Adipocyte (in vitro differentiated cells): Measurements from ENCODE around the gene AHCYL2.

ENCODE experiments used
- DNase-seq: peaks from one replicate; pipeline ENCODE4 v3.0.0-alpha.2; 2015; ENCODE audit warnings: low read depth
- H3K27me3 ChIP-seq: replicated peaks from 2 replicates; pipeline ENCODE4 v1.7.0; 2013; ENCODE audit warnings: mild to moderate bottlenecking, low read length, moderate library complexity; ENCODE audit not compliant: control insufficient read depth, insufficient read depth
- H3K36me3 ChIP-seq: 2 replicates; pipeline ENCODE4 v1.7.0; 2013; ENCODE audit warnings: low read length, mild to moderate bottlenecking, moderate library complexity; ENCODE audit not compliant: control insufficient read depth, insufficient read depth, severe bottlenecking
- H3K4me1 ChIP-seq: 2 replicates; pipeline ENCODE4 v1.7.0; 2013; ENCODE audit warnings: mild to moderate bottlenecking, low read length, moderate library complexity; ENCODE audit not compliant: control insufficient read depth, insufficient read depth
- H3K4me3 ChIP-seq: 2 replicates; pipeline ENCODE4 v1.7.0; 2013; ENCODE audit warnings: mild to moderate bottlenecking, low read length, moderate library complexity
- H3K9ac ChIP-seq: 2 replicates; pipeline ENCODE4 v1.7.0; 2013; ENCODE audit warnings: mild to moderate bottlenecking, low read length, moderate library complexity
- H3K9me3 ChIP-seq: 2 replicates; pipeline ENCODE4 v1.7.0; 2013; ENCODE audit warnings: mild to moderate bottlenecking, low read length, moderate library complexity; ENCODE audit not compliant: control insufficient read depth

The AHCYL2 gene

GRCh38 chr7:129376778-129377700 lies 152.2 kb downstream of the AHCYL2 start:
- no peaks in the 10 kb centered on the region for H3K27me3 ChIP-seq
- no peak overlapping the region for H3K9ac ChIP-seq
- no peaks in the 10 kb centered on the region for H3K4me1 ChIP-seq
- no peak for DNase-seq
- H3K4me3 ChIP-seq, result no peak overlapping the region
- no peaks in the 10 kb centered on the region for H3K9me3 ChIP-seq
- H3K36me3 ChIP-seq, result peaks cover 7% of the 10 kb centered on the region

- DNase-seq, result no peak
- H3K36me3 ChIP-seq, result peaks cover 7% of the 10 kb centered on the region
- no peaks in the 10 kb centered on the region for H3K4me1 ChIP-seq
- H3K27me3 ChIP-seq, result no peaks in the 10 kb centered on the region
- H3K9me3 ChIP-seq, result no peaks in the 10 kb centered on the region
- H3K9ac ChIP-seq, result no peak overlapping the region
- no peak overlapping the region for H3K4me3 ChIP-seq
Measured at GRCh38 chr7:129381710-129382484, 157.1 kb downstream of the AHCYL2 start.

GRCh38 chr7:129383542-129384132 lies 158.8 kb downstream of the AHCYL2 start:
- no peak for DNase-seq
- peaks cover 7% of the 10 kb centered on the region for H3K36me3 ChIP-seq
- H3K9me3 ChIP-seq, result no peaks in the 10 kb centered on the region
- H3K9ac ChIP-seq, result no peak overlapping the region
- H3K4me3 ChIP-seq, result no peak overlapping the region
- H3K4me1 ChIP-seq, result no peaks in the 10 kb centered on the region
- H3K27me3 ChIP-seq, result no peaks in the 10 kb centered on the region

GRCh38 chr7:129385116-129385515 lies 160.3 kb downstream of the AHCYL2 start:
- peaks cover 7% of the 10 kb centered on the region for H3K36me3 ChIP-seq
- DNase-seq, result peak; percentile 24
- no peak overlapping the region for H3K4me3 ChIP-seq
- no peaks in the 10 kb centered on the region for H3K4me1 ChIP-seq
- no peak overlapping the region for H3K9ac ChIP-seq
- no peaks in the 10 kb centered on the region for H3K27me3 ChIP-seq
- H3K9me3 ChIP-seq, result no peaks in the 10 kb centered on the region

GRCh38 chr7:129385598-129385997 lies 160.8 kb downstream of the AHCYL2 start:
- Histone ChIP-seq H3K36me3 (peaks cover 6% of the 10 kb centered on the region), H3K9ac (no peak overlapping the region), H3K4me3 (no peak overlapping the region), H3K9me3 (no peaks in the 10 kb centered on the region), H3K4me1 (no peaks in the 10 kb centered on the region), H3K27me3 (no peaks in the 10 kb centered on the region)
- no peak for DNase-seq

- DNase-seq, result no peak
- H3K27me3 ChIP-seq, result no peaks in the 10 kb centered on the region
- H3K4me3 ChIP-seq, result no peak overlapping the region
- H3K9me3 ChIP-seq, result no peaks in the 10 kb centered on the region
- no peaks in the 10 kb centered on the region for H3K4me1 ChIP-seq
- H3K36me3 ChIP-seq, result peaks cover 6% of the 10 kb centered on the region
- H3K9ac ChIP-seq, result no peak overlapping the region
Measured at GRCh38 chr7:129386506-129386905, 161.7 kb downstream of the AHCYL2 start.

GRCh38 chr7:129387537-129387936 lies 162.7 kb downstream of the AHCYL2 start:
- H3K4me3 ChIP-seq, result no peak overlapping the region
- H3K4me1 ChIP-seq, result no peaks in the 10 kb centered on the region
- H3K9ac ChIP-seq, result no peak overlapping the region

GRCh38 chr7:129388333-129389098 lies 163.7 kb downstream of the AHCYL2 start:
- Histone ChIP-seq H3K9ac (no peak overlapping the region), H3K27me3 (no peaks in the 10 kb centered on the region), H3K36me3 (peaks cover 6% of the 10 kb centered on the region), H3K4me1 (no peaks in the 10 kb centered on the region), H3K4me3 (no peak overlapping the region), H3K9me3 (no peaks in the 10 kb centered on the region)
- no peak for DNase-seq

More at GRCh38 chr7:129387537-129387936, 162.7 kb downstream of the AHCYL2 start:
- no peak for DNase-seq
- Histone ChIP-seq H3K27me3 (no peaks in the 10 kb centered on the region), H3K9me3 (no peaks in the 10 kb centered on the region), H3K36me3 (peaks cover 6% of the 10 kb centered on the region)

- peaks cover 6% of the 10 kb centered on the region for H3K36me3 ChIP-seq
- no peak overlapping the region for H3K9ac ChIP-seq
- H3K9me3 ChIP-seq, result no peaks in the 10 kb centered on the region
- H3K4me1 ChIP-seq, result no peaks in the 10 kb centered on the region
- no peaks in the 10 kb centered on the region for H3K27me3 ChIP-seq
- DNase-seq, result no peak
- no peak overlapping the region for H3K4me3 ChIP-seq
Measured at GRCh38 chr7:129389829-129390228, 165.0 kb downstream of the AHCYL2 start.

- peaks cover 5% of the 10 kb centered on the region for H3K4me1 ChIP-seq
- peaks cover 6% of the 10 kb centered on the region for H3K36me3 ChIP-seq
- no peak overlapping the region for H3K9ac ChIP-seq
- H3K27me3 ChIP-seq, result no peaks in the 10 kb centered on the region
- no peak for DNase-seq
- no peak overlapping the region for H3K4me3 ChIP-seq
- no peaks in the 10 kb centered on the region for H3K9me3 ChIP-seq
Measured at GRCh38 chr7:129390314-129390713, 165.5 kb downstream of the AHCYL2 start.
